Measurements from ENCODE around the gene NRDC. TPM values are rescaled to one million over a fixed set of nuclear protein-coding genes. Genes with fewer than 3 reads are reported as not detected.
A peak's percentile ranks its signal among the peaks of the same experiment; 100 is the strongest.

NRDC gene
- total RNA-seq, 1 experiment from 2014 or later: 147 TPM

DNA sequence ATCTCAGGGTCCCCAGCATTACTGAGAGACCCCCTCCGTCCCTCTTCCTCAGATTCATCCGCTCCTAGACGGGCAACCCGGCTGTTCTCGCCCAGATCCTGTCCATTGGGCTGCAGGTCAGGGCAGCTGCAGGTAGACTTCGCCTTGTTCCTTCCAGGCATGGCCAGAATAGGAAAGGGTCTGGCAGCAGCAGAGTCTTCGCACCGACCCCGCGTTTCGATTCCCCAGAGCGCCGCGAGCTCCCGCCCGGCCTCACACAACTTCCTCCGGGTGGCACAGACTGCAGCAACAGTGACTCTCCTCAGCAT is 265 bp downstream of the NRDC start:
- H2AFZ ChIP-seq (ENCODE audit: low read length): no peak overlapping the region
- no peak for DNase-seq
- TF ChIP-seq, protein P1, sequence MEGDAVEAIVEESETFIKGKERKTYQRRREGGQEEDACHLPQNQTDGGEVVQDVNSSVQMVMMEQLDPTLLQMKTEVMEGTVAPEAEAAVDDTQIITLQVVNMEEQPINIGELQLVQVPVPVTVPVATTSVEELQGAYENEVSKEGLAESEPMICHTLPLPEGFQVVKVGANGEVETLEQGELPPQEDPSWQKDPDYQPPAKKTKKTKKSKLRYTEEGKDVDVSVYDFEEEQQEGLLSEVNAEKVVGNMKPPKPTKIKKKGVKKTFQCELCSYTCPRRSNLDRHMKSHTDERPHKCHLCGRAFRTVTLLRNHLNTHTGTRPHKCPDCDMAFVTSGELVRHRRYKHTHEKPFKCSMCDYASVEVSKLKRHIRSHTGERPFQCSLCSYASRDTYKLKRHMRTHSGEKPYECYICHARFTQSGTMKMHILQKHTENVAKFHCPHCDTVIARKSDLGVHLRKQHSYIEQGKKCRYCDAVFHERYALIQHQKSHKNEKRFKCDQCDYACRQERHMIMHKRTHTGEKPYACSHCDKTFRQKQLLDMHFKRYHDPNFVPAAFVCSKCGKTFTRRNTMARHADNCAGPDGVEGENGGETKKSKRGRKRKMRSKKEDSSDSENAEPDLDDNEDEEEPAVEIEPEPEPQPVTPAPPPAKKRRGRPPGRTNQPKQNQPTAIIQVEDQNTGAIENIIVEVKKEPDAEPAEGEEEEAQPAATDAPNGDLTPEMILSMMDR (conservative IDR thresholded peaks at IDR 0.05): no peak
- H3K4me3 Mint-ChIP-seq: no peak overlapping the region
- peak overlapping the region; percentile 3 for H2BK120ac ChIP-seq (ENCODE audit: low read depth, low read length, poor library complexity, severe bottlenecking)
- H3K27ac Mint-ChIP-seq: no peak overlapping the region
- no peaks in the 10 kb centered on the region for H3K9me3 Mint-ChIP-seq
- H3K79me2 ChIP-seq (ENCODE audit: insufficient read depth, low read length): peaks cover 29% of the 10 kb centered on the region; the same call in 1 of the 2 replicates
- H3K27me3 ChIP-seq (ENCODE audit: insufficient read depth, low read length): no peaks in the 10 kb centered on the region
- peak overlapping the region; percentile 94 for H3K18ac ChIP-seq (ENCODE audit: insufficient read length, low read depth, low read length)
- H3K36me3 Mint-ChIP-seq (ENCODE audit: insufficient read depth in 1 of 3, low read depth in 3 of 3): peaks cover 0 to 3% (median 2%) of the 10 kb centered on the region in 3 experiments; a peak in 5 of 7 replicates
- no peak overlapping the region for H3K4ac ChIP-seq (ENCODE audit: low read depth, low read length)
- no peak overlapping the region for H2BK20ac ChIP-seq (ENCODE audit: low read depth, low read length, poor library complexity, severe bottlenecking)
- H2BK15ac ChIP-seq (ENCODE audit: low read depth, low read length): no peak overlapping the region
- no peak overlapping the region for H3K56ac ChIP-seq (ENCODE audit: insufficient read length, low read depth, low read length)
- H3K4me1 Mint-ChIP-seq: peaks cover 14 to 21% of the 10 kb centered on the region in 2 experiments
- H2AK5ac ChIP-seq (ENCODE audit: insufficient read length, low read length): no peak overlapping the region
- no peak overlapping the region for H3K23ac ChIP-seq (ENCODE audit: insufficient read length, low read depth, low read length)
- no CpG with 5 or more reads among the region's 17 CpGs for WGBS (ENCODE audit: extremely low coverage, insufficient read length, low lambda C conversion rate)
- peak overlapping the region; percentile 91 for H3K4me2 ChIP-seq (ENCODE audit: insufficient read depth, insufficient read length, low read length)
- H4K8ac ChIP-seq (replicated peaks; ENCODE audit: insufficient read length, low read depth, low read length): no peak overlapping the region
- peaks cover 19% of the 10 kb centered on the region for H3K27me3 Mint-ChIP-seq (ENCODE audit: low read depth)
- H3T11ph ChIP-seq (ENCODE audit: low read length): no peak overlapping the region
- H2BK5ac ChIP-seq (ENCODE audit: insufficient read length, low read length): peak overlapping the region; percentile 90
- no peaks in the 10 kb centered on the region for H3K79me1 ChIP-seq (ENCODE audit: insufficient read depth, low read depth, low read length, poor library complexity, severe bottlenecking)
- H4K20me1 ChIP-seq (ENCODE audit: control insufficient read depth, insufficient read depth, insufficient read length): no peaks in the 10 kb centered on the region
- no peaks in the 10 kb centered on the region for H3K9me3 ChIP-seq (ENCODE audit: control insufficient read depth, low read depth, low read length)
- peak overlapping the region; percentile 9 for H4K91ac ChIP-seq (ENCODE audit: insufficient read length, low read depth, low read length)
- H2BK12ac ChIP-seq (ENCODE audit: insufficient read length, low read depth, low read length): no peak overlapping the region
- peak overlapping the region; percentile 85 for H3K27ac ChIP-seq (ENCODE audit: insufficient read length, low read depth, low read length)
- H4K5ac ChIP-seq (ENCODE audit: insufficient read length, low read depth, low read length): peak overlapping the region; percentile 18
- peak overlapping the region; percentile 96 for H3K14ac ChIP-seq (ENCODE audit: insufficient read depth, low read length)
- peaks cover 2% of the 10 kb centered on the region; the same call in 1 of the 2 replicates for H3K4me1 ChIP-seq (ENCODE audit: insufficient read depth, low read length)
- peak overlapping the region; percentile 95 for H3K9ac ChIP-seq (ENCODE audit: extremely low read depth, insufficient read length, low read length)
- H3K23me2 ChIP-seq (ENCODE audit: insufficient read length, low read depth, low read length, poor library complexity, severe bottlenecking): peaks cover 7% of the 10 kb centered on the region

All from H9 (cell line).